GM10248 (cell line): Measurements from ENCODE around the gene CNEP1R1.

Source experiments
- CTCF ChIA-PET: fragments of 300-600 bp; sonication (Branson Sonifier 250); formaldehyde crosslinking; extraction: SDS; loops from one replicate; lab custom pipeline; 2021; ENCODE audit warnings: antibody characterized with exemption; lab: Yijun Ruan, JAX
- POLR2A ChIA-PET: fragments of 350-650 bp; sonication (Branson Sonifier 250); formaldehyde crosslinking; extraction: SDS; loops from one replicate; lab custom pipeline; 2020; ENCODE audit warnings: antibody characterized with exemption; lab: Yijun Ruan, JAX
- DNase-seq: peaks from one replicate; pipeline ENCODE4 v3.0.0; 2012; ENCODE audit errors: extremely low spot score
- TF ChIP-seq, protein P1 (sequence below): IDR thresholded peaks from 2 replicates; pipeline ENCODE4 v1.5.1; 2012; ENCODE audit warnings: mild to moderate bottlenecking, low read depth; ENCODE audit errors: extremely low read depth, missing control alignments, control extremely low read depth

The CNEP1R1 gene

DNA sequence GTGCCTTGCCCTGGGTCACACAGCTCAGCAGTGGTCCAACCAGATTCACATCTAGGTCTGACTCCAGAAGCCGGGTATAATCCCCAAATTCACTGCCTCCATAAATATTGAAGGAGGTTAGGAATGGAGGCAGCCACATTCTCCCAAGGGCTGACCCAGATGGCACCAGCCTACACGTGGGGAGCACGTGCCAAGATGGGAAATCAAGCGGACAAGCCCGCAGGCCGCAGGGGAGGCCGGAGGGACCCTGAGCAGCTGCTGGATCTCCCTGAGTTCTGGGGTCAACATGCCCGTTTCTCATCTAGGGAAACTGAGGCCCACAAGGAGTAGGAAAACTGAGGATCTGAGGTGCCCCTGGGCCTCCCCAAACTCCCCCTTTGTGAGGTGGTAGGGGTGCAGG lies 32.2 kb upstream of the CNEP1R1 start:
- DNase-seq, result no peak
- ChIA-PET POLR2A (no interaction called here), CTCF (no interaction called here)
- TF ChIP-seq, protein P1, sequence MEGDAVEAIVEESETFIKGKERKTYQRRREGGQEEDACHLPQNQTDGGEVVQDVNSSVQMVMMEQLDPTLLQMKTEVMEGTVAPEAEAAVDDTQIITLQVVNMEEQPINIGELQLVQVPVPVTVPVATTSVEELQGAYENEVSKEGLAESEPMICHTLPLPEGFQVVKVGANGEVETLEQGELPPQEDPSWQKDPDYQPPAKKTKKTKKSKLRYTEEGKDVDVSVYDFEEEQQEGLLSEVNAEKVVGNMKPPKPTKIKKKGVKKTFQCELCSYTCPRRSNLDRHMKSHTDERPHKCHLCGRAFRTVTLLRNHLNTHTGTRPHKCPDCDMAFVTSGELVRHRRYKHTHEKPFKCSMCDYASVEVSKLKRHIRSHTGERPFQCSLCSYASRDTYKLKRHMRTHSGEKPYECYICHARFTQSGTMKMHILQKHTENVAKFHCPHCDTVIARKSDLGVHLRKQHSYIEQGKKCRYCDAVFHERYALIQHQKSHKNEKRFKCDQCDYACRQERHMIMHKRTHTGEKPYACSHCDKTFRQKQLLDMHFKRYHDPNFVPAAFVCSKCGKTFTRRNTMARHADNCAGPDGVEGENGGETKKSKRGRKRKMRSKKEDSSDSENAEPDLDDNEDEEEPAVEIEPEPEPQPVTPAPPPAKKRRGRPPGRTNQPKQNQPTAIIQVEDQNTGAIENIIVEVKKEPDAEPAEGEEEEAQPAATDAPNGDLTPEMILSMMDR, result no peak

DNA sequence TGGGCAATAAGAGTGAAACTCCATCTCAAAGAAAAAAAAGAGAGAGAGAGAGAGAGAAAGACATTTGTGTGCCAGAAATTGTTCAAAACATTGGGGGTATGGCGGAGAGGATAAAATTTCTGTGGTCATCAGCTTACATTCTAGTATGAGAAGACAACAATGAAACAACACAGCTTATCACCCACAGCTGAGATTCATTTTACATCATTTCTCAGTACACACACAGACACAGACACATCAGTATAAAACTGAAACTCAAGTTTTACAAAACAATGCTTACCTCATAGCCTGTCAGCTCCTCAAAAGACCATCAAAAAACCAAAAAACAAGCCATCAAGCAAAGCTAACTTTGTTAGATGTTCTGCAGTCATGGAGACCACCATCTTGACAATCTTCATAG lies 31.4 kb upstream of the CNEP1R1 start:
- ChIA-PET POLR2A (no interaction called here), CTCF (interaction anchor here (0.9 to 1.8 kb wide), 2 partner anchors 9 to 36 kb away, joined by 3 to 4 read pairs; no protein-coding TSS in a partner anchor)
- no peak for DNase-seq
- TF ChIP-seq, protein P1, result no peak

DNA sequence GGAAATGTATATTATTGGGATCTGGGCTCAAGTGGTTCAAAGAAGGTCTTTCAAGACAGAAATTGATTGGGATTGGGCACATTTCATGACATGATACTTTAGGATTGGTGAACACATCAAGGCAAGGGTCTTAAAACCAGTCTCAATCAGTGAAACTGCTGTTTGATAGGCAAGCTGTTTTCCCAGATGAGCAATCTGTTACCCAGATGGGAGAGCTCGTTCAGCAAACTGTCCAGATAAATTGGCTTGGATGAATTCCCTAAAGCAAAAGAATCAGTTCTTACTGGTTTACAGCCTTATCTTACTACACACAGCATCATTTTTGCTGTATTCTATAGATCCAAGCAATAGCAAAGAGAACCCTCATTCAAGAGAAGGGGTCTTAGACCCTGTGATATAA lies 31.0 kb upstream of the CNEP1R1 start:
- DNase-seq, result no peak
- TF ChIP-seq, protein P1, result no peak
- ChIA-PET POLR2A (no interaction called here), CTCF (interaction anchor here (0.9 to 1.8 kb wide), 4 partner anchors 10 to 812 kb away, joined by 3 to 5 read pairs (median 4); partner anchors contain the start of gene CNEP1R1)

DNA sequence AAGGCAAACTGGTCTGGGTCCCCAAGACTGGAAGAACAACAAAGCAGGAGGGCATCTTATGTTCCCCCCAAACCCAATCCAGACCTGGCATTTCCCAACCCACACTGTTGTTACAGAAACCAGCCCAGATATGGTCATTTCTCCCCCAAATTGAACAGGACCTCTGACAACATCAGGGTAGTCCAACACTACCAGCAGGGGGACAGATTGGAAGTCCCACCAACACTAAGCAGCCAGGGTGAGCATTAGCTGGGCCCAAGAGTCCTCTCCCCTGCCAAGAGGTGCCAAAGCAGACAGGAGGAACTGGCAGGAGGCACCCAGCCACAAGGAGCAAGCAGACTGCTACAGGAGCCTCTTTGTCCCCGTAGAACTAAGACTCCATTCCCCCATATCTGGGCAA lies 29.3 kb upstream of the CNEP1R1 start:
- TF ChIP-seq, protein P1, result no peak
- ChIA-PET POLR2A (no interaction called here), CTCF (no interaction called here)
- no peak for DNase-seq

DNA sequence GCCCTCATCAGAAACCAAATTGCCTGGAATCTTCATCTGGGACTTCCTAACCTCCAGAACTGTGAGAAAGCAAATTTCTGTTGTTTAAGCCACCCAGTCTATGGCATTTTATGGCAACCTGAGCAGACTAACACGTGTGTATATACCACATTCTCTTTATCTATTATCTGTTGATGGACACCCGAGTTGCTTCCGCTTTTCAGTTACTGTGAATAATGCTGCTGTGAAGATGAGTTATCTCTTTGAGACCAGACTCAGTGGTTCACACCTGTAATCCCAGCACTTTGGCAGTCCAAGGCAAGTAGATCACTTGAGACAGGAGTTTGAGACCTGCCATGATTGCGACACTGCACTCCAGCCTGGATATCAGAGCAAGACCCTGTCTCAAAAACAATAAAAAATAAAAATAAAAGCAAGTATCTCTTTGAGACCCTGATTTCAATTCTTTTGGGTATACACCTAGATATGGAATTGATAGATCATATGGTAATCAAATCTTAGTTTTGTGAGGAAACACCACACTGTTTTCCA lies 27.2 kb upstream of the CNEP1R1 start:
- POLR2A ChIA-PET, result no interaction called here
- CTCF ChIA-PET, result interaction anchor here (2.0 kb wide), 1 partner anchor 9 kb away, joined by 5 read pairs; no protein-coding TSS in a partner anchor
- no peak for DNase-seq
- TF ChIP-seq, protein P1, result no peak

DNA sequence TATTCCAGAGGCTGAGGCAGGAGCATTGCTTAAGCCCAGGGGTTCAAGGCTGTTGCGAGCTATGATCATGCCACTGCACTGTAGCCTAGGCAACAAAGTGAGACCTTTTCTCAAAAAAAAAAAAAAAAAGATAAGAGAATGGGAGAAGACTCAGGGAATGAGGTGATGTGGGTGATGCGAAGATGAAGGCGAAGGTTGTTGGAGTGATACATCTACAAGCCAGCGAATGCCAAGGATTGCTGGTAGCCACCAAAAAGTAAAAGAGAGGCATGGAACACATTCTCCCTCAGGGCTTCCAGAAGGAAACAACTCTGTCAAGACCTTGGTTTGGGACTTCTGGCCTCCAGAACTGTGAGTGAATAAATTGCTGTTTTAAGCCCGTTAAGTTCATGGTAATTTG lies 26.0 kb upstream of the CNEP1R1 start:
- CTCF ChIA-PET, result interaction anchor here (1.4 kb wide), 1 partner anchor 8 kb away, joined by 4 read pairs; no protein-coding TSS in a partner anchor

More for the DNA sequence above, 26.0 kb upstream of the CNEP1R1 start:
- no peak for DNase-seq
- TF ChIP-seq, protein P1, result no peak
- POLR2A ChIA-PET, result no interaction called here
